GM19438 (cell line): ENCODE data around the gene LGSN.
"Not testable (repeated sequence)": the region's sequence is repeated elsewhere in the genome, so short reads cannot be mapped to it uniquely, and the experiment has no call there.

Experiments
- ATAC-seq: cut with Tn5 transposase; IDR thresholded peaks from one replicate; pipeline ENCODE4 v1.9.1; 2021; ENCODE audit warnings: low read depth; ENCODE audit not compliant: unreplicated experiment

Gene LGSN

GRCh38 chr6:63249875-63250482 lies 69.8 kb downstream of the LGSN start:
- ATAC-seq: no peak

- no peak for ATAC-seq
Observed at GRCh38 chr6:63246581-63246980, 73.2 kb downstream of the LGSN start.

DNA sequence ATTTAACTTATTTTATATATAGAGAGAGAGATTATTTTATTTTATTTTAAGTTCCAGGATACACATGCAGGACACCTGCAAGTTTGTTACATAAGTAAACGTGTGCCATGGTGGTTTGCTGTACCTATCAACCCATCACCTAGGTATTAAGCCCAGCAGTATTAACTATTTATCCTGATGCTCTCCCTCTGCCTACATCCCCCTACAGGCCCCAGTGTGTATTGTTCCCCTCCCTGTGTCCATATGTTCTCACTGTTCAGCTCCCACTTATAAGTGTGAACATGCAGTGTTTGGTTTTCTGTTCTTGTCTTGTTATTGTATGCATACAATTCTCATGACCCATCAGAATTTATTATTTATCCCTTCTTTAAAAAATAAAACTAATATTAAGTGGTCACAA lies 73.9 kb downstream of the LGSN start:
- no peak for ATAC-seq

GRCh38 chr6:63245420-63245819 lies 74.4 kb downstream of the LGSN start:
- ATAC-seq: no peak

DNA sequence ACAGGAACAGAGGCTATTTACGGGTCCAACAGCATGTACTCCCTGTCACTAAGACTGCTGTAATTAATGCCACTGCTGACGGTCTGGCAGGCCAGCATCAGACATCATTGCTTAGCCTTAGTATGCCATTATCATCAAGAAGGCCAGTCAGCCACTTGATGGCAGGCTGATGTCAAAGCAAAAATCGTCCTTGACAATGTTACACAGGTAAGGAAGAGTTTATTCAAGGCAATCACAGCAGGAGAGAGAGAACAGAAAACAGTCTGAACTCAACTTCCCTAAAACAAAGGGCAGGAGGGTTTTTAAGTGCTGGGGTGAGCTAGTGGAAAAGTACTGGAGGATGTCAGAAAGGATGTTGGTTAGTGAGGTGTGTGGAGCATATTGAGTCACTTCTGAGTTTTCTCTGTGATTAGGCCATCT lies 83.4 kb downstream of the LGSN start:
- ATAC-seq: peak; percentile 62

- ATAC-seq: not testable (repeated sequence)
Observed at GRCh38 chr6:63230511-63230910, 89.3 kb downstream of the LGSN start.

DNA sequence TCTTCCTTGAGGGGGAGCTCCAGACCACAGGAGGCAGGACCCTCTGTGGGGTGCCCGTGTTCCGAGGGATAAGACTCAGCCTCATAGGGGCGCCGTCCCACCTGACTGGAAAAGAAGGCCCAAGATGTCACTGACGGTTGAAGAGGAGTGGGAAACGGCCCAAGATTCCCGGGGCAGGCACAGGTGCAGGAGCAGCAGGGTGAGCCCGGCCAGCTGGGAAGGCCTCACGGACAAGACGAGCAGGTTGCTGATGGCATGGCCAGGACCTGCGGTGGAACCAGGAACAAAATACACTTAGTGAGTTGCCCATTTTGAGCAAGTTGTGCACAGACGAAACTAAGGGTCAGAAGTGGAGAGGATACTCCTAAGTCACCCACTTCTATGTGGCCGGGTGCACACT lies 89.8 kb downstream of the LGSN start:
- ATAC-seq: not testable (repeated sequence)

DNA sequence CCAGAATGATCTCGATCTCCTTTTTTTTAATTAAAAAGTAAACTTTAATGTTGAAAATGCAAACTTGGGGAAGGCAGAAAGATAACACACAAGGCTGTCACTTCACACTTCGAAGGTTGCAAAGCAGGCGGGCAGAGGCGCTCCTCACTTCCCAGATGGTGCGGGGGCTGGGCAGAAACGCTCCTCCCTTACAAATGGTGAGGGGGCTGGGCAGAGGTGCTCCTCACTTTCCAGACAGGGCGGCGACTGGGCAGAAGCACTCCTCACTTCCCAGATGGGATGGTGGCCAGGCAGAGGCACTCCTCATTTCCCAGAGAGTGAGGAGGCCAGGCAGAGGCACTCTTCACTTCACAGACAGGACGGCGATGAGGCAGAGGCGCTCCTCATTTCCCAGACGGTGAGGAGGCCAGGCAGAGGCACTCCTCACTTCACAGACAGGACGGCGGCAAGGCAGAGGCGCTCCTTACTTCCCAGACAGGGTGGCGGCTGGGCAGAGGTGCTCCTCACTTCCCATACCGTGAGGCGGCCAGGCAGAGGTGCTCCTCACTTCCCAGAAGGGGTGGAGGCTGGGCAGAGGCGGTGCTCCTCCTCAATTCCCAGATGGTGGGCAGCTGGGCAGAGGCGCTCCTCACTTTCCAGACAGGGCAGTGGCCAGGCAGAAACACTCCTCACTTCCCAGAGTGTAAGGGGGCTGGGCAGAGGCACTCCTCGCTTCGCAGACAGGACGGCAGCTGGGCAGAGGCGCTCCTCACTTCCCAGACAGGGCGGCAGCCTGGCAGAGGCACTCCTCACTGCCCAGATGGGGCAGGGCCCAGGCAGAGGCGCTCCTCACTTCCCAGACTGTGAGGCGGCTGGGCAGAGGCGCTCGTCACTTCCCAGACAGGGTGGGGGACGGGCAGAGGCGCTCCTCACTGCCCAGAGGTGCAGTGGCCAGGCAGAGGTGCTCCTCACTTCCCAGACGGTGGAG lies 91.6 kb downstream of the LGSN start:
- ATAC-seq: not testable (repeated sequence)

GRCh38 chr6:63225987-63226386 lies 93.8 kb downstream of the LGSN start:
- not testable (repeated sequence) for ATAC-seq
